ENCODE results near the gene INO80E.
"Not testable (repeated sequence)": the region's sequence is repeated elsewhere in the genome, so short reads cannot be mapped to it uniquely, and the experiment has no call there.

Gene INO80E

GRCh38 chr16:30012598-30012997, 16.6 kb downstream of the INO80E start:
- not testable (repeated sequence) for DNase-seq; H3K27ac Mint-ChIP-seq; ATAC-seq (replicated peaks); H3K9me3 Mint-ChIP-seq; H3K36me3 Mint-ChIP-seq (ENCODE audit: insufficient read depth); H3K4me3 Mint-ChIP-seq
- Mint-ChIP-seq H3K27me3 (peaks cover 29 to 50% of the 10 kb centered on the region in 2 donors), H3K4me1 (ENCODE audit: low read depth in 2 of 2) (peaks cover 11 to 14% of the 10 kb centered on the region in 2 donors)

- H3K27me3 Mint-ChIP-seq: peaks cover 11 to 22% of the 10 kb centered on the region in 2 donors
- not testable (repeated sequence) for H3K27ac Mint-ChIP-seq; H3K9me3 Mint-ChIP-seq; H3K36me3 Mint-ChIP-seq (ENCODE audit: insufficient read depth); DNase-seq; H3K4me3 Mint-ChIP-seq; ATAC-seq (replicated peaks); H3K4me1 Mint-ChIP-seq (ENCODE audit: low read depth in 2 of 2)
Measured at GRCh38 chr16:30015450-30015849, 19.4 kb downstream of the INO80E start.

- Mint-ChIP-seq H3K36me3 (ENCODE audit: insufficient read depth) (no peaks in the 10 kb centered on the region), H3K4me1 (ENCODE audit: low read depth in 2 of 2) (peaks cover 14 to 15% of the 10 kb centered on the region in 2 donors), H3K27me3 (peaks cover 6 to 13% of the 10 kb centered on the region in 2 donors), H3K4me3 (no peak overlapping the region), H3K27ac (no peak overlapping the region), H3K9me3 (no peaks in the 10 kb centered on the region)
- ATAC-seq (replicated peaks): no peak
- no peak for DNase-seq
Measured at GRCh38 chr16:30016555-30017276, 20.7 kb downstream of the INO80E start.

DNA sequence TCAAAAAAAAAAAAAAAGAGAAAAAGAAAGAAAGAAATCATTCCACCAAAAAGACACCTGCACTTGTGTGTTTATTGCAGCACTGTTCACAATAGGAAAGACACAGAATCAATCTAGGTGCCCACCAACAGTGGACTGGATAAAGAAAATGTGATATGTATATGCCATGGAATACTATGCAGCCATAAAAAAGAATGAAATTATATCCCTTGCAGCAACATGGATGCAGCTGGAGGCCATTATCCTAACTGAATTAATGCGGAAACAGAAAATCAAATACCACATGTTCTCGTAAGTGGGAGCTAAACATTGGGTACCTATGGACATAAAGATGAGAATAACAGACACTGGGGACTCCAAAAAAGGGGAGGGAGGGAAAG, 21.2 kb downstream of the INO80E start:
- DNase-seq: no peak
- peaks cover 9 to 11% of the 10 kb centered on the region in 2 donors for H3K4me1 Mint-ChIP-seq (ENCODE audit: low read depth in 2 of 2)
- no peak overlapping the region for H3K27ac Mint-ChIP-seq
- no peaks in the 10 kb centered on the region for H3K9me3 Mint-ChIP-seq
- peaks cover under 1 to 8% of the 10 kb centered on the region in 2 donors for H3K27me3 Mint-ChIP-seq
- no peak overlapping the region for H3K4me3 Mint-ChIP-seq
- no peaks in the 10 kb centered on the region for H3K36me3 Mint-ChIP-seq (ENCODE audit: insufficient read depth)
- ATAC-seq (replicated peaks): no peak

DNA sequence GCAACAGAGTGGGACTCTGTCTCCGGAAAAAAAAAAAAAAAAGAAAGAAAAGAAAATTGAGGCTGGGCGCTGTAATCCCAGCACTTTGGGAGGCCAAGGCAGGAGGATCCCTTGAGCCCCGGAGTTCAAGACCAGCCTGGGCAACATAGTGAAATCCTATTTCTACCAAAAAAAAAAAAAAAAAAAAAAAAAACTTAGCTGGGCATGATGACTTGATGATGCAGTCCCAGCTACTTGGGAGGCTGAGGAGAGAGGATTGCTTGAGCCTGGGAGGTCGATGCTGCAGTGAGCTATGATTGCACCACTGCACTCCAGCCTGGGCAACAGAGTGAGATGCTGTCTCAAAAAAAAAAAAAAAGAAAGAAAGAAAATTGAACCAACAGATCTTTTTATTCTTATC, 21.9 kb downstream of the INO80E start:
- H3K4me3 Mint-ChIP-seq; H3K36me3 Mint-ChIP-seq (ENCODE audit: insufficient read depth); H3K9me3 Mint-ChIP-seq; DNase-seq; ATAC-seq (replicated peaks); H3K27me3 Mint-ChIP-seq; H3K27ac Mint-ChIP-seq: not testable (repeated sequence)
- H3K4me1 Mint-ChIP-seq (ENCODE audit: low read depth in 2 of 2): peaks cover 9 to 11% of the 10 kb centered on the region in 2 donors

GRCh38 chr16:30018731-30019158, 22.7 kb downstream of the INO80E start:
- ATAC-seq (replicated peaks) (no peak), DNase-seq (no peak)
- no peaks in the 10 kb centered on the region for H3K36me3 Mint-ChIP-seq (ENCODE audit: insufficient read depth)

DNA sequence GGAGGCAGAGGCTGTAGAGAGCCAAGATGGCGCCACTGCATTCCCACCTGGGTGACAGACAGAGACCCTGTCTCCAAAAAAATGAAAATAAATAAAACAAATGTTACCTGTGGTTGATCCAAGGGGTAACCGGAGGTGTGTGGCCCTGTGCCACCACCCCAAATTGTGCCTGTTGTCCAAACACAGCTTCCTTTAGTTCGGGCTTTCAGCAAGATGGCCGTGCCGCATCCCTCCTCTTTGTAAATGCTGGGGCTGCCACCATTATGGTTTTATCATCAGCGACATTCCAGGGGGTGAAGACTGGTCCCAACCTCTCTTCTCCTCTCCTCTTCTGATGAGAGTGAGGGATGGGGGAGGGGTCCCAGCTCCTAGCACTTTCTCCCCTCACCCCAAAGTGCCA, 26.8 kb downstream of the INO80E start, which contains the start of gene C16orf92:
C16orf92 (plus strand) TSS at position 312 of the 400 bp plus-strand sequence. CDS start 143 bp downstream, outside the sequence.
- Mint-ChIP-seq H3K27me3 (peaks cover 29 to 39% of the 10 kb centered on the region in 2 donors), H3K4me1 (ENCODE audit: low read depth in 2 of 2) (peaks cover 9 to 12% of the 10 kb centered on the region in 2 donors), H3K36me3 (ENCODE audit: insufficient read depth) (no peaks in the 10 kb centered on the region), H3K4me3 (no peak within 1 kb of the TSS), H3K9me3 (no peaks in the 10 kb centered on the region), H3K27ac (no peak within 1 kb of the TSS)
- DNase-seq (no peak), ATAC-seq (replicated peaks) (no peak)

More at GRCh38 chr16:30018731-30019158, 22.7 kb downstream of the INO80E start:
- Mint-ChIP-seq H3K4me3 (no peak overlapping the region), H3K9me3 (no peaks in the 10 kb centered on the region), H3K27ac (no peak overlapping the region), H3K27me3 (peaks cover 0 to 8% of the 10 kb centered on the region in 2 donors), H3K4me1 (ENCODE audit: low read depth in 2 of 2) (peaks cover 9 to 11% of the 10 kb centered on the region in 2 donors)

DNA sequence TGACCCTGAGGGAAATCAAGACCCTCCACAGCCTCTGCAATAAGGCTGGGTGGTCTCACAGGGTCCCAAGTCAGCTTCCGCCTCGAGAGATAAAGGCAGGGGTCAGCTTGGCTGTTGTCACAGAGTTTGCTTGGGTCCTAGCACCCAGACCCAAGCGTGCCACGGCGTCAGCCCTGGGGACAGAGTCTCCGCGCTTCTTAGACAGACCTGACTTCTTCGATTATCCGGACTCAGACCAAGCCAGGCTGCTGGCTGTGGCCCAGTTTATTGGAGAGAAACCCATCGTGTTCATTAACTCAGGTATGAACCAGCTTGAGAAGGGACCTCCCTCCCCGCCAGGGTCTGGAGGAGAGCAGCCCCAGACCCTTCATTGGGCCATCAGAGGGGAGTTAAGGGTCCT, 27.5 kb downstream of the INO80E start:
- Mint-ChIP-seq H3K9me3 (no peaks in the 10 kb centered on the region), H3K27ac (no peak overlapping the region), H3K4me1 (ENCODE audit: low read depth in 2 of 2) (peaks cover 9 to 12% of the 10 kb centered on the region in 2 donors), H3K4me3 (no peak overlapping the region), H3K27me3 (peaks cover 33 to 46% of the 10 kb centered on the region in 2 donors), H3K36me3 (ENCODE audit: insufficient read depth) (no peaks in the 10 kb centered on the region)
- ATAC-seq (replicated peaks) (no peak), DNase-seq (no peak)

DNA sequence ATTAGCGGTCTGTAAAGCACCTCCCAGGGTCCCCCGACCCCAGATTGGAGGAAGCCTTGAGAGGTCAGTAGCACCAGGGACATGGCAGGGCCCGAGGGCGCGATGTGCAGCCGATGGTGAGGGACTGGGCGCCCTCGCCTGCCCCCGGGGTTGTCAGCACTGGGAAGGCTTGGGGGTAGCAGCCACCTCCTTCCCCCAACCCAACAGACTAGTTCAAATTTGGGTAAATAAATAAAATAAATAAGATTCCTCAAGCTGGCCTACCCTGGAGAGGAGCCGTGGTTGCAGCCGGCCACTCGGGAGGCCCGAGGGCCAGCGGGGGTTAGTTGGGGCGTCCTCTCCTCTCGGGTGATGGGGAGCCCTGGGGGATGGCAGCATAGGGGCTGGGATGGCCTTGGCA, 28.4 kb downstream of the INO80E start:
- H3K4me3 Mint-ChIP-seq: no peak overlapping the region
- H3K9me3 Mint-ChIP-seq: no peaks in the 10 kb centered on the region

DNA sequence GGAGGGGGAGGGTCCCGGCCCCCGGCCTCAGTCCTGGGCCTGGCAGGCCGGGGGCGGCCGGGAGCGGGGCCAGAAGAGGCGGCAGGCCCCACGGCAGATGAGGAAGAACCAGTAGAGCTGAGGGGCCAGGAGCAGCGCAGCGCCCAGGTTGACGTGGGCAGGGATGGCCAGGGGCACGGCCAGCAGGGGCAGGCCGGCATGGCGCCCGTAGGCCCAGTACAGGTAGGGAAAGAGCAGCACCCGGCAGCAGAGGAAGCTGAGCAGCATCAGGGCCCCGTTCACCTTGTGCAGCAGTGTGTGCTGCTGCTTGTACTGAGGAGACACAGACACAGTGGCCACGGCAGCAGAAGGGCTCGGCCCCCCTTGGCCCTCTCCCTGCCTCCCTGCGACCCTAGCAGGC, 29.1 kb downstream of the INO80E start:
- no peak for DNase-seq
- H3K27ac Mint-ChIP-seq: no peak overlapping the region
- peaks cover 48 to 61% of the 10 kb centered on the region in 2 donors for H3K27me3 Mint-ChIP-seq
- H3K4me3 Mint-ChIP-seq: no peak overlapping the region
- no peaks in the 10 kb centered on the region for H3K9me3 Mint-ChIP-seq
- ATAC-seq (replicated peaks): no peak
- peaks cover 9 to 12% of the 10 kb centered on the region in 2 donors for H3K4me1 Mint-ChIP-seq (ENCODE audit: low read depth in 2 of 2)
- no peaks in the 10 kb centered on the region for H3K36me3 Mint-ChIP-seq (ENCODE audit: insufficient read depth)

More for the DNA sequence above, 28.4 kb downstream of the INO80E start:
- Mint-ChIP-seq H3K36me3 (ENCODE audit: insufficient read depth) (no peaks in the 10 kb centered on the region), H3K27ac (no peak overlapping the region), H3K4me1 (ENCODE audit: low read depth in 2 of 2) (peaks cover 9 to 12% of the 10 kb centered on the region in 2 donors), H3K27me3 (peaks cover 41 to 54% of the 10 kb centered on the region in 2 donors)
- ATAC-seq (replicated peaks) (no peak), DNase-seq (no peak)

DNA sequence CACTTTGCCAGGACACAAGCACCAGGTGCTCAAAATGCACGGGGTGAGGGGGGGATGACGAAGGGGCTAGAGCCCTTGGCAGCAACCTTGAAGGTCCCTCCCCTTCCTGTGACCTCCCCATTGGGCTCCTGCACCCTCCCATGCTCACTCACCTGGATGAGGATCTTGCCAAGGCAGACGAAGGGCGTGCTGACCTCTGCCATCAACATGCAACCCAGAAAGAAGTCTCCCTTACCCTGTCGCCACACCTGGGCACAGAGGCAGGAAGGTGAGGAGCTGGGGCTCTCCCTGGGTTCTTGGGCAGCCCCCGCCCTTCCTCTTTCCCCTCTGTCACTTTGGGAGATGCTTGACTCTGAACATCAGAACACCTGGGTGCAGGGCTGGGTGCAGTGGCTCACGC, 29.5 kb downstream of the INO80E start:
- H3K27me3 Mint-ChIP-seq: peaks cover 52 to 66% of the 10 kb centered on the region in 2 donors
- no peak overlapping the region for H3K27ac Mint-ChIP-seq
- DNase-seq (no peak), ATAC-seq (replicated peaks) (no peak)
- H3K9me3 Mint-ChIP-seq: no peaks in the 10 kb centered on the region
- H3K36me3 Mint-ChIP-seq (ENCODE audit: insufficient read depth): no peaks in the 10 kb centered on the region
- no peak overlapping the region for H3K4me3 Mint-ChIP-seq
- H3K4me1 Mint-ChIP-seq (ENCODE audit: low read depth in 2 of 2): peaks cover 9 to 14% of the 10 kb centered on the region in 2 donors

DNA sequence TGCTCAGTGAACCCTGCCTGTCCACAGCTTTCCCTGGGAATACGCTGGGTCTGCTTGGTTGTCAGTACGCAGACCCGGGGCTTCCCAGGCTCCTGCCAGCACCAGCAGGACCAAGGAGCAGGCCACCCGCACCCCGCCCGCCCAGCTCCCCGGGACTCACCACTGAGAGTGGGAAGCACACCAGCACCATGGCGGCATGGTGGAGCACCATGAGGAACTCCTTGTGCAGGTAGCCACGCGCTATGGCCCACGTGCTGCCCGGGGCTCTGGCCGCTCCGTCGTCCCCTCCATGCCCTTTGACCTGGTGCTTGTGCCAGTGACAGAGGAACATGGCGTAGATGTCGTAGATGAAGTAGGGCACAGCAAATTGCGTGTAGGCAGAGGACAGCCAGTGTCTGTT, 30.4 kb downstream of the INO80E start:
- DNase-seq (no peak), ATAC-seq (replicated peaks) (no peak)
- Mint-ChIP-seq H3K36me3 (ENCODE audit: insufficient read depth) (no peaks in the 10 kb centered on the region), H3K4me1 (ENCODE audit: low read depth in 2 of 2) (peaks cover under 1 to 9% of the 10 kb centered on the region in 2 donors), H3K4me3 (no peak overlapping the region), H3K27ac (peak overlapping the region; percentile 22 to 76), H3K9me3 (no peaks in the 10 kb centered on the region), H3K27me3 (peaks cover 54 to 73% of the 10 kb centered on the region in 2 donors)

GRCh38 chr16:30027588-30028437, 31.8 kb downstream of the INO80E start:
- no peaks in the 10 kb centered on the region for H3K9me3 Mint-ChIP-seq
- no peak for DNase-seq
- peaks cover 66 to 86% of the 10 kb centered on the region in 2 donors for H3K27me3 Mint-ChIP-seq
- ATAC-seq (replicated peaks): no peak
- no peak overlapping the region for H3K4me3 Mint-ChIP-seq
- H3K27ac Mint-ChIP-seq: no peak overlapping the region
- H3K36me3 Mint-ChIP-seq (ENCODE audit: insufficient read depth): no peaks in the 10 kb centered on the region
- peaks cover 5 to 9% of the 10 kb centered on the region in 2 donors for H3K4me1 Mint-ChIP-seq (ENCODE audit: low read depth in 2 of 2)

Data from effector memory CD8-positive, alpha-beta T cell (primary cell).